Esophagus (tissue), 2 donors: ENCODE results near the gene TRAK1. TPM values are rescaled to one million over a fixed set of nuclear protein-coding genes. Genes with fewer than 3 reads are reported as not detected.

ENCODE experiments used
- H3K27ac ChIP-seq, 2 donors: one replicate each; pipeline ENCODE4 v1.5.1; 2013; ENCODE audit warnings: low read depth in 2 of 2, mild to moderate bottlenecking in 2 of 2, inconsistent platforms in 1 of 2, low read length in 1 of 2, moderate library complexity in 1 of 2
- H3K27me3 ChIP-seq, 2 donors: one replicate each; pipeline ENCODE4 v1.6.1; 2013; ENCODE audit warnings: low read length in 2 of 2, control low read depth in 1 of 2, mild to moderate bottlenecking in 1 of 2; ENCODE audit not compliant: insufficient read depth in 2 of 2, control insufficient read depth in 1 of 2
- H3K36me3 ChIP-seq, 2 donors: one replicate each; pipeline ENCODE4 v1.6.1; 2013; ENCODE audit warnings: low read length in 1 of 2; ENCODE audit not compliant: control insufficient read depth in 2 of 2, insufficient read depth in 2 of 2
- H3K4me1 ChIP-seq, 2 donors: one replicate each; pipeline ENCODE4 v1.6.1; 2013; ENCODE audit warnings: low read length in 1 of 2; ENCODE audit not compliant: control insufficient read depth in 2 of 2, insufficient read depth in 2 of 2
- H3K4me3 ChIP-seq, 2 donors: one replicate each; pipeline ENCODE4 v1.5.1; 2013; ENCODE audit warnings: low read length in 2 of 2, mild to moderate bottlenecking in 2 of 2, low read depth in 1 of 2, moderate library complexity in 1 of 2
- H3K9me3 ChIP-seq, 2 donors: one replicate each; pipeline ENCODE4 v1.6.1; 2013; ENCODE audit warnings: mild to moderate bottlenecking in 2 of 2, low read depth in 1 of 2, low read length in 1 of 2, moderate library complexity in 1 of 2; ENCODE audit not compliant: control insufficient read depth in 2 of 2, insufficient read depth in 1 of 2
- WGBS, 2 donors: extraction: QIAGEN DNeasy Blood & Tissue Kit; methylation state at CpG; one replicate each; pipeline ENCODE4 v1.1.7; 2013; 5-methylcytosine and 5-hydroxymethylcytosine counted together
- polyA plus RNA-seq, 2 donors: library from polyadenylated mRNA; stranded (reverse); fragments of 200-250 nt; gene quantifications; one replicate each; pipeline ENCODE4 v1.2.3, GENCODE V29; 2013
- donor health status: healthy with polysubstance abuse.
- donor health status: Bipolar disorder and iron deficiency.

Gene TRAK1
- polyA plus RNA-seq, 2 donors, result 12.2 to 21.4 TPM

- Histone ChIP-seq H3K36me3 (no peaks in the 10 kb centered on the region), H3K9me3 (no peaks in the 10 kb centered on the region), H3K4me3 (no peak overlapping the region), H3K4me1 (peaks cover 3 to 11% of the 10 kb centered on the region in 2 donors), H3K27me3 (no peaks in the 10 kb centered on the region), H3K27ac (peak overlapping the region; percentile 64 to 70)
- WGBS, 2 donors, result 57 to 60% methylated on average over 7 of the region's 7 CpGs
Observed at GRCh38 chr3:42066516-42067181, 24.5 kb upstream of the TRAK1 start.

DNA sequence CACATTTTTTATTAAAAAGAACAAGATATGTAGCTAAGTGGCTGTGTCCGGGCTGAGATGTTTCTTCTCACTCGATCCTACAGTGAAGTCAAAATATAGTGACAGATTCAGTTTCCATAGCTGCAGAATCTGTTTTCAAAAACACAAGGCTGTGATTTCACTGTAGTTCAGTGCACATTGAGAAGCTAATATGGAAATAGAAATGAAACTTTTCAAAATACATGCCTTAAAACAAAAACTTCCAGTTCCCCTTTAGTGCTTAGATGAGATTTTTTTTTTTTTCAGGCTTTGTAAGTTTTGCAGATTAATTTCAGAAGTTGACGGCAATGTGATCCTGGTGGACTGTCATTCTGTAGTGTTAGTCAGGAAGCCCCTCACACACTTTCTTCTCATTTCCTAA lies 23.8 kb upstream of the TRAK1 start:
- H3K4me3 ChIP-seq, result no peak overlapping the region
- H3K27ac ChIP-seq, result no peak overlapping the region
- H3K27me3 ChIP-seq, result no peaks in the 10 kb centered on the region
- 31 to 45% methylated on average over 3 of the region's 3 CpGs for WGBS, 2 donors
- H3K9me3 ChIP-seq, result no peaks in the 10 kb centered on the region
- H3K36me3 ChIP-seq, result no peaks in the 10 kb centered on the region
- peaks cover 3 to 17% of the 10 kb centered on the region in 2 donors for H3K4me1 ChIP-seq

GRCh38 chr3:42068303-42069088 lies 22.7 kb upstream of the TRAK1 start:
- Histone ChIP-seq H3K4me1 (peaks cover 5 to 14% of the 10 kb centered on the region in 2 donors), H3K4me3 (no peak overlapping the region), H3K27me3 (no peaks in the 10 kb centered on the region), H3K36me3 (no peaks in the 10 kb centered on the region), H3K27ac (peak overlapping the region in 1 of 2 donors; percentile 68), H3K9me3 (no peaks in the 10 kb centered on the region)
- 68 to 78% methylated on average over 7 of the region's 7 CpGs for WGBS, 2 donors

DNA sequence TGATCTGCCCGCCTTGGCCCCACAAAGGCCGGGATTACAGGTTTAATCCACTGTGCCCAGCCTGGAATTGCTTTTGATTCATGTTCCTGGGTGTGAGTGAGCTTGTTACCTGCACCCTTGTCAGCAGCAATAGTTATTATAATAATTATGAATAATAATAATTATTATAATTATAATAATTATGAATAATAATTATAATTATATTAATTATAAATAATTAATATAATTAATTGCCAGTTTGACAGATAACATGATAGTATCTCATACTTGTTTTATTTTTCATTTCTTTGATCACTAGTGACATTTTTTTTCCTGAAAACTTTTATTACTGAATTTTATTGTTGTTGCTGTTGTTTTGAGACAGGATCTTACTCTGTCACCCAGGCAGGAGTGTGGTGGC lies 21.1 kb upstream of the TRAK1 start:
- Histone ChIP-seq H3K36me3 (no peaks in the 10 kb centered on the region), H3K4me3 (no peak overlapping the region), H3K9me3 (no peaks in the 10 kb centered on the region), H3K4me1 (peaks cover 5 to 14% of the 10 kb centered on the region in 2 donors), H3K27ac (peak overlapping the region in 1 of 2 donors; percentile 85), H3K27me3 (no peaks in the 10 kb centered on the region)
- WGBS, 2 donors, result 89 to 91% methylated on average over 2 of the region's 2 CpGs

DNA sequence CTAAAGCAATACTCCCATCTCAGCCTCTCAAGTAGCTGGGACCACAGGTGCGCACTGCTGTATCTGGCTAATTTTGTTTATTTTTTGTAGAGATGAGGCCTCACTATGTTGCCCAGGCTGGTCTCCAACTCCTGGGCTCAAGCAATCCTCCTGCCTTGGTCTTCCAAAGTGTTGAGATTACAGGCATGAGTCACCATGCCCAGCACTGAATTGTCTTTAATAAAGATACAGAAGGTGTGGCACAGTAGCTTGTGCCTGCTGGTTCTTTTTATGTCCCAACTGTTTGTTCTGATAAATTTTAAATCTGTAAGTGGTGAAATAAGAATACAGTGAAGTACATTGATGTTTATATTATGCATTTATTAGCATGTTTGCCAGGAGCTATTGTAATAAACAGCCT lies 20.6 kb upstream of the TRAK1 start:
- Histone ChIP-seq H3K27ac (peak overlapping the region; percentile 85), H3K4me1 (peaks cover 5 to 14% of the 10 kb centered on the region in 2 donors)

GRCh38 chr3:42071904-42072812 lies 19.0 kb upstream of the TRAK1 start:
- H3K27ac ChIP-seq, result peak overlapping the region; percentile 85 to 86
- peaks cover 5 to 14% of the 10 kb centered on the region in 2 donors for H3K4me1 ChIP-seq
- H3K9me3 ChIP-seq, result no peaks in the 10 kb centered on the region
- no peaks in the 10 kb centered on the region for H3K36me3 ChIP-seq
- H3K27me3 ChIP-seq, result no peaks in the 10 kb centered on the region
- H3K4me3 ChIP-seq, result no peak overlapping the region
- WGBS, 2 donors, result 9 to 14% methylated on average over 17 of the region's 17 CpGs

More for the DNA sequence above, 20.6 kb upstream of the TRAK1 start:
- H3K4me3 ChIP-seq, result no peak overlapping the region
- no peaks in the 10 kb centered on the region for H3K36me3 ChIP-seq
- H3K27me3 ChIP-seq, result no peaks in the 10 kb centered on the region
- WGBS, 2 donors, result 95 to 96% methylated on average over 1 of the region's 1 CpG
- no peaks in the 10 kb centered on the region for H3K9me3 ChIP-seq

- no peaks in the 10 kb centered on the region for H3K27me3 ChIP-seq
- H3K27ac ChIP-seq, result peak overlapping the region; percentile 40 to 42
- no peak overlapping the region for H3K4me3 ChIP-seq
- 52 to 59% methylated on average over 7 of the region's 7 CpGs for WGBS, 2 donors
- no peaks in the 10 kb centered on the region for H3K9me3 ChIP-seq
- no peaks in the 10 kb centered on the region for H3K36me3 ChIP-seq
- H3K4me1 ChIP-seq, result peaks cover 5 to 14% of the 10 kb centered on the region in 2 donors
Observed at GRCh38 chr3:42072831-42073301, 18.3 kb upstream of the TRAK1 start.

GRCh38 chr3:42077785-42078184 lies 13.4 kb upstream of the TRAK1 start:
- Histone ChIP-seq H3K27ac (peak overlapping the region in 1 of 2 donors; percentile 34), H3K36me3 (no peaks in the 10 kb centered on the region), H3K4me3 (no peak overlapping the region), H3K4me1 (peaks cover 2 to 12% of the 10 kb centered on the region in 2 donors), H3K9me3 (no peaks in the 10 kb centered on the region), H3K27me3 (no peaks in the 10 kb centered on the region)
- WGBS, 2 donors, result 58 to 76% methylated on average over 5 of the region's 5 CpGs

GRCh38 chr3:42078677-42079076 lies 12.5 kb upstream of the TRAK1 start:
- peak overlapping the region in 1 of 2 donors; percentile 87 for H3K27ac ChIP-seq
- no peak overlapping the region for H3K4me3 ChIP-seq
- H3K4me1 ChIP-seq, result peaks cover 0 to 12% of the 10 kb centered on the region in 2 donors
- H3K36me3 ChIP-seq, result no peaks in the 10 kb centered on the region
- 95 to 97% methylated on average over 3 of the region's 3 CpGs for WGBS, 2 donors
- H3K9me3 ChIP-seq, result no peaks in the 10 kb centered on the region
- H3K27me3 ChIP-seq, result no peaks in the 10 kb centered on the region
